Measurements from ENCODE around the gene HOXD4. TPM values are rescaled to one million over a fixed set of nuclear protein-coding genes. Genes with fewer than 3 reads are reported as not detected.
A peak's percentile ranks its signal among the peaks of the same experiment; 100 is the strongest.

Gene HOXD4
- total RNA-seq, 1 donor from 2014 or later, result 1.3 TPM

- H3K36me3 Mint-ChIP-seq (ENCODE audit: low read depth), result no peaks in the 10 kb centered on the region
- H3K27ac Mint-ChIP-seq (ENCODE audit: unreplicated experiment), result no peak overlapping the region
- peak overlapping the region; percentile 82 for H3K4me3 Mint-ChIP-seq
- no peaks in the 10 kb centered on the region for H3K9me3 Mint-ChIP-seq
- peaks cover 94% of the 10 kb centered on the region for H3K27me3 Mint-ChIP-seq (ENCODE audit: low read depth)
- no peak for TF ChIP-seq CTCF (conservative IDR thresholded peaks at IDR 0.05)
- DNase-seq (ENCODE audit: low read depth, low spot score), result no peak
- H3K4me1 Mint-ChIP-seq, result peaks cover 17% of the 10 kb centered on the region
Observed at GRCh38 chr2:176130957-176131847, 20.1 kb upstream of the HOXD4 start.

GRCh38 chr2:176131848-176132158 is 19.5 kb upstream of the HOXD4 start:
- Mint-ChIP-seq H3K36me3 (ENCODE audit: low read depth) (no peaks in the 10 kb centered on the region), H3K9me3 (no peaks in the 10 kb centered on the region), H3K4me3 (peak overlapping the region; percentile 31), H3K27me3 (ENCODE audit: low read depth) (peaks cover 93% of the 10 kb centered on the region), H3K4me1 (peaks cover 17% of the 10 kb centered on the region), H3K27ac (ENCODE audit: unreplicated experiment) (no peak overlapping the region)
- TF ChIP-seq CTCF (conservative IDR thresholded peaks at IDR 0.05), result no peak
- DNase-seq (ENCODE audit: low read depth, low spot score), result no peak

GRCh38 chr2:176132205-176133171 is 18.9 kb upstream of the HOXD4 start:
- DNase-seq (ENCODE audit: low read depth, low spot score), result no peak
- Mint-ChIP-seq H3K4me1 (peaks cover 17% of the 10 kb centered on the region), H3K36me3 (ENCODE audit: low read depth) (no peaks in the 10 kb centered on the region), H3K27me3 (ENCODE audit: low read depth) (peaks cover 93% of the 10 kb centered on the region), H3K9me3 (no peaks in the 10 kb centered on the region), H3K27ac (ENCODE audit: unreplicated experiment) (no peak overlapping the region), H3K4me3 (peak overlapping the region; percentile 54)
- no peak for TF ChIP-seq CTCF (conservative IDR thresholded peaks at IDR 0.05)

- TF ChIP-seq CTCF (conservative IDR thresholded peaks at IDR 0.05), result no peak
- H3K4me1 Mint-ChIP-seq, result peaks cover 13% of the 10 kb centered on the region
- peak overlapping the region; percentile 45 for H3K4me3 Mint-ChIP-seq
- H3K27ac Mint-ChIP-seq (ENCODE audit: unreplicated experiment), result no peak overlapping the region
- H3K36me3 Mint-ChIP-seq (ENCODE audit: low read depth), result no peaks in the 10 kb centered on the region
- peaks cover 93% of the 10 kb centered on the region for H3K27me3 Mint-ChIP-seq (ENCODE audit: low read depth)
- DNase-seq (ENCODE audit: low read depth, low spot score), result no peak
- no peaks in the 10 kb centered on the region for H3K9me3 Mint-ChIP-seq
Observed at GRCh38 chr2:176133389-176133788, 18.0 kb upstream of the HOXD4 start.

GRCh38 chr2:176134035-176134434 is 17.3 kb upstream of the HOXD4 start:
- Mint-ChIP-seq H3K27ac (ENCODE audit: unreplicated experiment) (no peak overlapping the region), H3K27me3 (ENCODE audit: low read depth) (peaks cover 93% of the 10 kb centered on the region), H3K4me3 (no peak overlapping the region), H3K9me3 (no peaks in the 10 kb centered on the region), H3K4me1 (peaks cover 9% of the 10 kb centered on the region), H3K36me3 (ENCODE audit: low read depth) (no peaks in the 10 kb centered on the region)
- TF ChIP-seq CTCF (conservative IDR thresholded peaks at IDR 0.05), result no peak
- no peak for DNase-seq (ENCODE audit: low read depth, low spot score)

All from neural crest cell (in vitro differentiated cells).